GM21528 (cell line): ENCODE data around the gene SRGAP2B.
"Not testable (repeated sequence)": the region's sequence is repeated elsewhere in the genome, so short reads cannot be mapped to it uniquely, and the experiment has no call there.

Experiments
- ATAC-seq: cut with Tn5 transposase; IDR thresholded peaks from one replicate; pipeline ENCODE4 v1.9.1; 2021; ENCODE audit warnings: mild to moderate bottlenecking, moderate library complexity; ENCODE audit not compliant: unreplicated experiment, low FRiP score

Gene SRGAP2B

DNA sequence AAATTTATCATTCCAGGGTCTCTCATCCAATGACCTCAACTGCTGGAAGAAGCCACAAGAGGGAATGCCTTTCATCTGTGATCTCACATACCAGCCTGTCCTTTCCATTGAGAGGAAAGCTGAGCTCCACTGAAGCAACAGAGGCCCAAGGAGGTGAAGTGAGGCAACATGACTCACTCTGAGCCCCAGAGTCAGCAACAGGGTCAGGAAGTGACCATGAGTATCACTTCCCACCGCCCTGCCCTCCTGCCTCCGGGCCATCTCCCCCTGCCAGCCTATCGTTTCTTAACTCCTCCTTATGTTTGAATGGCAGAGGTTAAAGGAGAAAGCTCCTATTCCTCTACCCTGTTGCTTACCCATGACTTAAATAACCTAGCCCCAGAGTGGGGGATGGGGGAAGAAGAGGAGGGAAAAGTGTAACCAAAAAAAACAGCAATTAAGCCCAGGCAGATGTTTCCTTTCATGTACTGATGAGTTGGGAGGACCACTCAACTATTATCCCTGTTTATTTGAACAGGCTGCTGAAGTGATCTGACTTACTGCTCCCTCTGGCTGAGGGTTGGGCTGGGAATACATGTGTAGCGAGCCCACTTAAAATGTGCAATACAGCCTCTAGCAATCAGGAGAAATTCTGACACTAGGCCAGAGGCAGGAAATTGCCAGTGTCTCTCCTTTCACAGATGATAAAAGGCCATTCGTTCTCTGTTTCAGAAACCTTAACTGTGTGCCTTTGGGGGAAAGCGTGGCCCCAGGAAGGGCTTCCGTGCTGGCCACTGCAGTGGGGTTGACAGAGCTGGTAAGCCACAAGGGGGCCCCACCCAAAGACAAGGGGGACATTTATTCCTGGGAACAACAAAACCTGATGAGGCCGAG, 177.7 kb downstream of the SRGAP2B start:
- not testable (repeated sequence) for ATAC-seq

DNA sequence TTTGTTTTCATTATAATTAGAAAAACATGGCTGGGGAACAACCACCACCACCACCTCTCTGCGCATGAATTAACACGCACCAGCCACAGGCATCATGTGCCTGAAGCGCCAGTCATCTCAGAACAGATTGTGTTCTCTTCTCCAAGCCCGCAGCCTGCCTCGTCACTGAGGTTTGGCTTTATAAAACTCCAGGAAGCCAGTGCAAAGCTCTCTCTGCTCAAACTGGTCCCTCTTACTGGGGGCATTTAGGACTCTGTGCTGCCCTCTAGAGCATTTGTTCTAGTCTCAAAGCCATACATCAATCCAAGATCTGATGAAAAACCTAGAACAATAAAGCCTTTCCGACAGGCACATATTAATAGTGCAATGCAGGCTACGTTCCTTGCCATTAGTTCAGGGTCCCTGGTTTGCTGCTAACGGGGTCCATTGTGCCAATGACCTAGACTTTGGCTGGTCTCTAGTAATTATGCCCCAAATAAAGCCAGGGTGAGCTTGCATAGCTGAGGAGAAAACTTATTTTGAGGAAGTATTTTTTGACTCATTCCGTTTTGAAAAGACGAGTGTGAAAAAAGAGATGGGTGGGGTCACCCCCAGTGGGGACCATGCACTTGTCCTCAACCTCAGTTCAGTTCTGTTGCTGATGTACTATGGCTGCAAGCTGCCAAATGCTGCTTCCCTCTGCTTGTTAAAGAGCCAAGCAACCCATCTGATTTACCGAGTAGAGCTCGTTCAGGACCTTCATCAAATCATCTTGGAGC, 181.0 kb downstream of the SRGAP2B start:
- not testable (repeated sequence) for ATAC-seq

DNA sequence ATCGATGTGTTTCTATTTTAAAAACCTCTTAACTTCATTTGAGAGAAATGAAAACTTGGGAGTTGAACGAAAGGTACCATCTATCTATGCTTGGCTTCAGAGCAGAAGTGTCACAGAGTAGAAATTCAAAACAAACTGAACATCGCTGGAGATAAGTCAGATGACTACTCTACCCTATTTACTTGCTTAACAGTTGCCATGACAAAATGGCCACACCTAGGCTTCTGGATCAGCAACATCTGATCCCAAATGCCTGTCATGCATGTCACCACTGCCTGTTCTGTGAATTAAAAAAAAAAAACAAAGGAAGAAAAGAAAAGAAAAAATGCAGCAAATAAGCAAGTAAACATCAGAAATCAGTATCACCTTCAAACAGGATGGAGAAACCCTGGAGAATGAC, 181.7 kb downstream of the SRGAP2B start:
- ATAC-seq: not testable (repeated sequence)

DNA sequence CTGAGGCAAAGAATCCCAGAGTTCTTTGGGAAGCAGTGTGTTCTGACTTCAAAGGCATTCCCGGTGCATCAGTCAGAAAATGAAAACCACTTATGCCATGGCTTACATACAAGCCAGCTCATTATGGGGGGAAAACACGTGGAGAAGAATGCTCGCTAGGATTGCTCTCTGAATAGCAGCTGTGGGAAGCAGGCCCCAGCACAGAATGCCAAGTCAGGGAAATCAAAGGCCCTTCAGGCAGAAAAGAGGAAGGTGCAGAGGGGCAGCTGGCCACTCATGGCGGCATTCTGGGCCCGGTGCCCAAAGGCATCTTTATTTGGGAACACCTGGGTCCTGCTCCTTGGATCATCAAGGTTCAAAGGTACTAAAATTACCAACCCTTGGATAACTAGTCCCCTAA, 184.4 kb downstream of the SRGAP2B start:
- not testable (repeated sequence) for ATAC-seq

DNA sequence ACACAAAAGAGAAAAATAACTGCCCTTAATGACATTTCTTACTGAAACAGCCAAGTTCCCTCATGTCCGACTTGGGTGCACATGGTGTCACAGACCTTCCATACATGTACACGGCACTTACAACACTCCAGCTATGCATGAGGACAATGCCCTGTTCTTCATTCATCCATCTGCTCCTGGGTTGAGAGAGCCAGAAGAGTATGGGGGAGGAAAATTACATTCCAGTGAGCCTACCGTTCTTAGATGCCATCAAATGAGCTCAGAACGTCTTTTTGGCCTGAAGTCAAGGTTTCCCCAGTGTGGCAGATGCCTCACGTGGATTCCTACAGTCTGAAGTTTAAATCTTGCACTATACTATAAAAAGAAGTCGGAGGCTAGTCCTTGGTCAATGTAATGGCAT, 194.3 kb downstream of the SRGAP2B start:
- not testable (repeated sequence) for ATAC-seq

DNA sequence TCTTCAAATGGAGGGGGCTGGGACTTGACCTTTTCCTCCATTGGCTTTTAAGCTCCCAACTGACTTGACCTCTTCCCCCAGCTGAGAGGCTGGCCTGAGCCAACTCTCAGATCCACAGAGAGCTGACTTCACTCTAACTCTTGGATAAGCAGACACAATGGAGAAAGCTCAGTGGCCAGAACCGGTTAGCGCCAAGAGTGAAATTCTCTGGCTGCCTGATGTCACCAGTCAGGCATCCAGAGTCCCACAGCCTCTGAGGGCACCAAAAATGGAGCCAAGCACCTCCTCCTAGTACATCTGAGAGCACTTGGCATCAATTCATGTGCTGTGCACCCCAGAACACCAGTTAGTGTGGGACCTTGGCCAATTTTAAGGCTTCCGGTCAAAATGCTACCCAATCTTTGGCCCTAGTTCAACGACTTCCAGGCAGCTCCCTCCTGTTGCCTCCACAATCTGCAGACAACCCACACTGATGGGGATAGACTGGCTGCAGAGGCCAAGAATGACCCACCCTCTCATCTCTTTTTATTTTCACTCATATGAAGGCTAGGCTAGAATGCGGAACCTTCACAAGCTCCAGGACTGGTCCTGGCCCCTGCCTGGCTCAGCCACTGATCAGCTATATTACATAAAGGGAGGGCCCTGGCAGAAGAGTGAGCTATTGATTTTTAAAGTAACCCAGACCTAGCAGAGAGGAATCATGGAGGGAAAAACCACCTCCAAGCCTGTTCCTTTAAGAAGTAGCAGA, 200.5 kb downstream of the SRGAP2B start:
- ATAC-seq: not testable (repeated sequence)

DNA sequence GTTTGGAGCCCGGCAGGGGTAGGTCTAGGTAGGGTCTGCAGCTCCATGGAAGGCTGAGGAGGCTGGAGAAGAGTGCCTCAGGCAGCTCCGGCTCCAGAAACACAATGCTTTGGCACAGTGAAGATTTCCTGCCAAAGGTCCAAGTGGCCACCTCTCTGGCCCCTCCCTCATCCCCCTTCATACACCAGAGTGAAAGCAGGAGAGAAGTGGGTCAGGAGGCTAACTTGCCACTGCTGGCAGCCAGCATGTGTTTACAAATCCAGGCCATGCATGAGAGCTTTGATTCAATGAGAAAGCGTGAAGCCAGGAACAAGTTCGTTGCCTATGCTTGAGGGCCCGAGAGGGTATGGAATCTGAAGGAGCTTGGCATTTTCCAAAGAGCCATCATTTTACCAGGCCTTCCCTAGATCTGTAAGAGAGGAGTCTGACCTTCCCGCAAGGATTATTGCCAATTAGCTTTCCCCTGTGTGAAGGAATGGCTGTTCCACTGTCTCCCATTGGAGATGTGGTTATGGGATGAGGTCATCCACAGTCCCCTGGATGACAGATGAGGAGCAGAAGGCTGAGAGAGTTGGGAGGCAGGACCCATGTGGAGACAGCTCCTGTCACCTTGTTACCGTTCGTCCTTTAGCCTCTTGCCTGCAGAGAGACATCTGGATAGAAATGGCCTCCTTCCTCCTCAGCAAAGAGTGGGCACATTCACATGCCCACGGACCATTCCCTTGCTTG, 201.3 kb downstream of the SRGAP2B start:
- not testable (repeated sequence) for ATAC-seq

DNA sequence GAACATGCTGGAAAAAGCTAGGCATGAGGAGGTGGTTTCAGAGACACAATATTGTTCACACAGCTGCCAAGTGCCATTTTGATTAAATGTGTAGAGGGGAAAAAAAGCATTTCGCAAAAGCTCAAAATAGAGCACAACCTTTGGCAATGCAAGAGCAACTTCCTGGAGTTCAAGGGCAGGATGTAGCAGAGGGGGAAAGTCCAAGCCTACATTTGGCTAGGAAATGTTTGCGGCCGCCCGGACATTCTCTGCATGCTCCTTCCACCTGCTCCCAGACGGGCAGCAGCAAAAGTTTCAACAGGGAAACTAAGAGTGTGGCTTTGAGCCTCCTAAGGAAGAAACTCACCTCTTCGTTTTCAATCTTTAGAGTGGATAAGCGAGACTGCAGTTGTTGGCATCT, 202.1 kb downstream of the SRGAP2B start:
- not testable (repeated sequence) for ATAC-seq

DNA sequence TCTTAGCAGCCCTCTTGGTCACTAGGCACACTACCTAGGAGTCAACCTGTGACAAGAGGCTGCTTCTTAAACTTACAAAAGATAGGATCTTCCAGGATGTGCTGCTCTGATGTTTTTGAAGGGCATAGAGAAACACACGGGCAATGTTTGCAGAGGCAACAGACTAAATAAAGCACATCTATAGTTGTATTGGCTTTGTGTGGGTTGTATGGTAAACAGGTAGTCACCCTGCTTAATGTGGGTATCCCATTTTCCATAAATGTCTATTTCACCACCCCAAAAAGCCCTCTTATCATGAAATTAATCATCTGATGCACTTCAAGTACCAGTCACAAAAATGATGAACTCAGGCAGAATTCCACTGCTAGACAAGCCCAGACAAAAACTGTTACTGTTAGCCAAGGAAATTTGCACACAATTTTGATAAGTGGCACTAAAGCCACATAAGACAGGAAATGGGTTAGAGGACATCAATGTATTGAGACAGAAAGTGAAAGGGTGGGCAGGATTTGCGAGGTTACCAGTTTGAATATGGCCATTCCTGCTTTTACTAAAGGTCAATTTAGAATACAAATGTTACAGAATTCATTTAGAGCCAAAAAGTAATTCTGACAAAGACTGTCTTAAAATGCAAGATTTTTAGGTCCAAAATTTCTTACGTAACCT, 205.5 kb downstream of the SRGAP2B start:
- ATAC-seq: not testable (repeated sequence)

DNA sequence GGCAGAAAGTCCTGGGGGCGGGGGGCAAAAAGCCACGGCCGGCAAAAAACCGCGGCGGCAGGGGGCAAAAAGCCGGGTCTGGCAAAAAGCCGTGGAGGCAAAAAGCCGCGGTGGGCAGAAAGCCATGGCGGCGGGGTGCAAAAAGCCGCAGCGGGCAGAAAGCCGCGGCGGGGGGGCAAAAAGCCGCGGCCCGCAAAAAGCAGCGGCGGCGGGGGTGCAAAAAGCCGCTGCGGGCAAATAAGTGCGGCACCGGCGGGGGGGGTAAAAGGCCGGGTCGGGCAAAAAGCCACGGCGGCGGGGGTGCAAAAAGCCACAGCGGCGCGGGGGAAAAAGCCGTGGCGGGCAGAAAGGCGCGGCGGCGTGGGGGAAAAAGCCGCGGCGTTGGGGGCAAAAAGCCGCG, 212.1 kb downstream of the SRGAP2B start:
- ATAC-seq: not testable (repeated sequence)

DNA sequence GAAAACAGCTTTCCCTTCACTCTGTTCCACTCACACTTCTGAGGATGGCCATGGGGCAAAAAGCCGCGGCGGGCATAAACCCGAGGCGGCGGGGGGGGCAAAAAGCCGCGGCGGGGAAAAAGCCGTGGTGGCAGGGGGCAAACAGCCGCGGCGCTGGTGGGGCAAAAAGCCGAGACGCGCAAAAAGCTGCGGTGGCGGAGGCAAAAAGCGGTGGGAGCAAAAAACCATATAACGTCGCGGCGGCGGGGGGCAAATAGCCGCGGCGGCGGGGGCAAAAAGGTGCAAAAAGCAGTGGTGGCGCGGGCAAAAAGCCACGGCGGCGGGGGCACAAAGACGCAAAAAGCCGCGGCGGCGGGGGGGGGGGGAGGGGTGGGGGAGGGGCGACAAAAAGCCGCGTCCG, 212.8 kb downstream of the SRGAP2B start:
- not testable (repeated sequence) for ATAC-seq

DNA sequence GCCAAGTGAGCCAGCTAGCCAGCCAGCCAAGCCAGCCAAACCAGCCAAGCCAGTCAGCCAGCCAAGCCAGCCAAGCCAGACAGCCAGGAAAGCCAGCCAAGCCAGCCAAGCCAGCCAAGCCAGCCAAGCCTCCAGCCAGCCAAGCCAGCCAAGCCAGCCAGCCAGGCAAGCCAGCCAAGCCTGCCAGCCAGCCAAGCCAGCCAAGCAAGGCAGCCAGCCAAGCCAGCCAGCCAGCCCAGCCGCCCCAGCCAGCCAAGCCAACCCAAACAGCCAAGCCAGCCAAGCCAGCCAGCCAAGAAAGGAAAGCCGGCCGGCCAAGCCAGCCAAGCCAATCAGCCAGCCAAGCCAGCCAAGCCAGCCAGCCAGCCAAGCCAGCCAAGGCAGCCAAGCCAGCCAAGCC, 236.5 kb downstream of the SRGAP2B start:
- ATAC-seq: not testable (repeated sequence)
